Common myeloid progenitor, CD34-positive (primary cell): ENCODE data around the gene MTCH2.
"Not testable (repeated sequence)": the region's sequence is repeated elsewhere in the genome, so short reads cannot be mapped to it uniquely, and the experiment has no call there.

Source experiments
- CTCF ChIA-PET: fragments of 350-600 bp; sonication (Branson Sonifier 250); formaldehyde crosslinking; loops from one replicate; lab custom pipeline; 2021; ENCODE audit warnings: antibody characterized with exemption; lab: Charles Lee
- POLR2A ChIA-PET: fragments of 350-600 bp; sonication (Branson Sonifier 250); formaldehyde crosslinking; loops from one replicate; lab custom pipeline; 2021; ENCODE audit warnings: antibody characterized with exemption; lab: Charles Lee
- DNase-seq, 3 donors: peaks; one replicate each; pipeline versions ENCODE4 v3.0.0 to v3.0.0-alpha.2; 2013
- H3K27ac ChIP-seq, 2 experiments: 1 replicate in 1 of 2; 2 replicates in 1 of 2; pipeline ENCODE4 v1.7.0; 2013; ENCODE audit warnings: inconsistent platforms in 2 of 2, low read length in 2 of 2, mild to moderate bottlenecking in 2 of 2, low read depth in 1 of 2, moderate library complexity in 1 of 2; ENCODE audit not compliant: severe bottlenecking in 2 of 2, insufficient read depth in 1 of 2, poor library complexity in 1 of 2
- H3K27me3 ChIP-seq, 5 experiments: replicated peaks in 2 of 5; 1 replicate in 3 of 5; 2 replicates in 2 of 5; pipeline versions ENCODE4 v1.6.1 to v1.7.0; 2013; ENCODE audit warnings: low read length in 4 of 5, mild to moderate bottlenecking in 2 of 5, moderate library complexity in 2 of 5, inconsistent platforms in 1 of 5; ENCODE audit not compliant: insufficient read depth in 5 of 5, control insufficient read depth in 4 of 5
- H3K36me3 ChIP-seq, 4 experiments: 1 replicate in 2 of 4; 2 replicates in 2 of 4; pipeline versions ENCODE4 v1.6.1 to v1.7.0; 2013; ENCODE audit warnings: low read length in 3 of 4, control low read depth in 1 of 4, mild to moderate bottlenecking in 1 of 4; ENCODE audit not compliant: control insufficient read depth in 4 of 4, insufficient read depth in 4 of 4
- H3K4me1 ChIP-seq, 4 experiments: 1 replicate in 3 of 4; 2 replicates in 1 of 4; pipeline versions ENCODE4 v1.6.1 to v1.7.1; 2013; ENCODE audit warnings: low read length in 3 of 4, mild to moderate bottlenecking in 3 of 4, control low read depth in 1 of 4, inconsistent platforms in 1 of 4, moderate library complexity in 1 of 4; ENCODE audit not compliant: control insufficient read depth in 4 of 4, insufficient read depth in 4 of 4; ENCODE audit errors: control extremely low read depth in 1 of 4
- H3K4me3 ChIP-seq, 7 experiments: 1 replicate in 4 of 7; 2 replicates in 3 of 7; pipeline versions ENCODE4 v1.5.1 to v1.7.0; 2013; ENCODE audit warnings: mild to moderate bottlenecking in 7 of 7, low read length in 6 of 7, moderate library complexity in 6 of 7, inconsistent platforms in 2 of 7, low read depth in 2 of 7, control low read depth in 1 of 7; ENCODE audit not compliant: insufficient read depth in 4 of 7, control insufficient read depth in 1 of 7; ENCODE audit errors: extremely low read depth in 1 of 7
- H3K9me3 ChIP-seq, 5 experiments: 1 replicate in 4 of 5; 2 replicates in 1 of 5; pipeline versions ENCODE4 v1.6.1 to v1.7.1; 2013; ENCODE audit warnings: low read length in 4 of 5, mild to moderate bottlenecking in 2 of 5, inconsistent platforms in 1 of 5, low read depth in 1 of 5, moderate library complexity in 1 of 5; ENCODE audit not compliant: control insufficient read depth in 4 of 5, insufficient read depth in 2 of 5; ENCODE audit errors: control extremely low read depth in 1 of 5
- WGBS: methylation state at CpG from one replicate; pipeline ENCODE4 v1.1.5; 2013; ENCODE audit not compliant: insufficient coverage; 5-methylcytosine and 5-hydroxymethylcytosine counted together

The MTCH2 gene

DNA sequence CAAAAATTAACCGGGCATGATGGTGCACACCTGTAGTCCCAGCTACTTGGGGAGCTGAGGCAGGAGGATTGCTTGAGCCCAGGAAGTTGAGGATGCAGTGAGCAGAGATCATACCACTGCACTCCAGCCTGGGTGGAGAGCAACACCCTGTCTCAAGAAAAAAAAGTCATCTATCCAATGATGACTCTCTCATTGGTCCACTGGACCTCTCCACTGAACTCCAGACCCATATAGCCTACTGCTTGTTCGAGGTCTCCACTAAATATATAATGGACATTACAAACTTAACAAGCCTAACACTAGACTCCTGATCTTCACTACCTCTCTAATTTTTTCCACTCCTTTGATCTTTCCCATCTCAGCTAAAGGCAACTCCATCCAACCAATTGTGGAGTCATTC lies 33.5 kb upstream of the MTCH2 start:
- WGBS = 100% methylated on average over 2 of the region's 2 CpGs
- CTCF ChIA-PET = interaction anchor here (1.6 kb wide), 1 partner anchor 25 kb away, joined by 5 read pairs; no protein-coding TSS in a partner anchor
- no peaks in the 10 kb centered on the region for H3K9me3 ChIP-seq
- no peaks in the 10 kb centered on the region for H3K36me3 ChIP-seq
- no peak for DNase-seq
- no peaks in the 10 kb centered on the region for H3K27me3 ChIP-seq
- POLR2A ChIA-PET = no interaction called here
- no peaks in the 10 kb centered on the region for H3K4me1 ChIP-seq
- H3K27ac ChIP-seq = no peak overlapping the region
- H3K4me3 ChIP-seq = no peak overlapping the region

DNA sequence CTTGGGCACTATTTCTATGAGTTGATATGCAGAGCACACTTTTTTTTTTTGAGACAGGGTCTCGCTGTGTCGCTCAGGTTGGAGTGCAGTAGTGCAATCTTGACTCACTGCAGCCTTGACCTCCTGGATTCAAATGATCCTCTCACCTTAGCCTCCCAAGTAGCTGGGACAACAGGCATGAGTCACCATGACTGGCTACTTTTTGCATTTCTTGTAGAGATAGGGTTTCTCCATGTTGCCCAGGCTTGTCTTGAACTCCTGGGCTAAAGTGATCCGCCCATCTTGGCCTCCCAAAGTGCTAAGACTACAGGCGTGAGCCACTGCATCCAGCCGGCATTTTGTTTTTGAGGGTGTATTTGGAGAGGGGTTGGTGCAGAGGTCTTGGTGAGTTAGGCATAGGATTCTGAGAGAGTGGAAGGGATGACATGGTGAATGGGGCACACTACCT lies 29.9 kb upstream of the MTCH2 start:
- H3K27ac ChIP-seq = no peak overlapping the region
- H3K36me3 ChIP-seq = no peaks in the 10 kb centered on the region
- H3K4me3 ChIP-seq = no peak overlapping the region
- H3K27me3 ChIP-seq = no peaks in the 10 kb centered on the region
- peaks cover 0 to 2% (median 0%) of the 10 kb centered on the region in 4 experiments for H3K4me1 ChIP-seq
- POLR2A ChIA-PET = no interaction called here
- CTCF ChIA-PET = interaction anchor here (0.6 kb wide), 1 partner anchor 161 kb away, joined by 3 read pairs; no protein-coding TSS in a partner anchor
- H3K9me3 ChIP-seq = no peaks in the 10 kb centered on the region
- DNase-seq = no peak
- 100% methylated on average over 3 of the region's 5 CpGs for WGBS

DNA sequence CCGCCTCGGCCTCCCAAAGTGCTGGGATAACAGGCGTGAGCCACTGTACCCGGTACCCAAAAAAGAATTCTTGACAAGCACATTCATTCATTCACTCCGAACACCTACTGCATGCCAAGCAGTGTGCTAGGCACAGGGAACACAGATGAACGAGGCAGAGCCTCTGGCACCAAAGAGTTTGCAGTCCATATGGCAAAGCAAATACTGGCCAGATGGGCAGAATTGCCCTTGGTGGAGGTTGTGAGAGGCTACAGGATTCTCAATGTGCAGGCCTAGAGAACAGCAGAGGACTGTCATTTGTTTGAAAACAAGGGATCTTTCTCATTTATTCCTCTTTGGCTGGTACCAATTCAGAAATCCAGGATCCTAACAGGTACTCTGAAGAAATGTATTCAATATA lies 27.5 kb upstream of the MTCH2 start:
- 100% methylated on average over 4 of the region's 6 CpGs for WGBS
- Histone ChIP-seq H3K9me3 (no peaks in the 10 kb centered on the region), H3K27me3 (no peaks in the 10 kb centered on the region), H3K36me3 (no peaks in the 10 kb centered on the region), H3K4me1 (peaks cover 0 to 2% (median 0%) of the 10 kb centered on the region in 4 experiments), H3K4me3 (no peak overlapping the region), H3K27ac (no peak overlapping the region)
- ChIA-PET CTCF (no interaction called here), POLR2A (no interaction called here)
- no peak for DNase-seq

DNA sequence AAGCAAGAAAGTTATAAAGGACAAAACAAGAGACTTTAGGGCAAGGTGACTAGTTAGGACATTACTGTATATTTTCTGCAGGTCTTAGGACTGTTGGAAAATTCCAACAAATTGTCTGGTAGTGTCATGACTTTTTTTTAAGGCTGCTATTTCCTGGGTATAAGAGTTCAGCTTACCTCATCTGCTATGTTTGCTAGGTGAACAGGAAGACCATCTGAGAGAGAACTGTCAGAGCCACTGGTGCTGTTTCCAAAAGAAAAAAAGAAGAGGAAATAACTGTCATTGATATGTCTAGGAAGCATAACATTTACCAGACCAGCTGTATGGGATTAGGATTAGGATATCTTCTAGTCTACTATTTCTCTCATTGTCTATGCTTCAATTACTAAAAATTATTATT lies 26.3 kb upstream of the MTCH2 start:
- no peak overlapping the region for H3K4me3 ChIP-seq
- no peaks in the 10 kb centered on the region for H3K9me3 ChIP-seq
- POLR2A ChIA-PET = no interaction called here
- CTCF ChIA-PET = no interaction called here
- H3K27me3 ChIP-seq = no peaks in the 10 kb centered on the region
- H3K36me3 ChIP-seq = no peaks in the 10 kb centered on the region
- peaks cover 0 to 2% (median 0%) of the 10 kb centered on the region in 4 experiments for H3K4me1 ChIP-seq
- H3K27ac ChIP-seq = no peak overlapping the region
- DNase-seq = no peak

GRCh38 chr11:47667555-47667954 lies 25.2 kb upstream of the MTCH2 start:
- CTCF ChIA-PET = no interaction called here
- POLR2A ChIA-PET = no interaction called here
- 100% methylated on average over 1 of the region's 2 CpGs for WGBS

GRCh38 chr11:47667135-47667534 lies 24.8 kb upstream of the MTCH2 start:
- no peak for DNase-seq
- Histone ChIP-seq H3K9me3 (no peaks in the 10 kb centered on the region), H3K27ac (no peak overlapping the region), H3K4me1 (peaks cover 0 to 2% (median 0%) of the 10 kb centered on the region in 4 experiments), H3K4me3 (no peak overlapping the region), H3K36me3 (no peaks in the 10 kb centered on the region), H3K27me3 (no peaks in the 10 kb centered on the region)
- ChIA-PET CTCF (no interaction called here), POLR2A (no interaction called here)
- WGBS = 100% methylated on average over 3 of the region's 4 CpGs

More at GRCh38 chr11:47667555-47667954, 25.2 kb upstream of the MTCH2 start:
- Histone ChIP-seq H3K36me3 (no peaks in the 10 kb centered on the region), H3K27ac (no peak overlapping the region), H3K9me3 (no peaks in the 10 kb centered on the region), H3K4me1 (peaks cover 0 to 2% (median 0%) of the 10 kb centered on the region in 4 experiments), H3K4me3 (no peak overlapping the region), H3K27me3 (no peaks in the 10 kb centered on the region)
- no peak for DNase-seq

DNA sequence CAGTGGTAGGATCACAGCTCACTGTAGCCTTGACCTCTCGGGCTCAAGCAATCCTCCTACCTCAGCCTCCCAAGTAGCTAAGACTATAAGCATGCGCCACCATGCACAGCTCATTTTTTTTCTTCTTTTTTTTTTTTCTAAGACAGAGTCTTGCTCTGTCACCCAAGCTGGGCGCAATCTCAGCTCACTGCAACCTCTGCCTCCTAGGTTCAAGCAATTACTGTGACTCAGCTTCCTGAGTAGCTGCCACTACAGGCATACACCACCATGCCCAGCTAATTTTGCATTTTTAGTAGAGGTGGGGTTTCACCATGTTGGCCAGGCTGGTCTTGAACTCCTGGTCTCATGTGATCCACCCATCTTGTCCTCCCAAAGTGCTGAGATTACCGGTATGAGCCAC lies 22.6 kb upstream of the MTCH2 start:
- H3K36me3 ChIP-seq, H3K4me3 ChIP-seq, H3K27ac ChIP-seq, H3K9me3 ChIP-seq, H3K27me3 ChIP-seq, H3K4me1 ChIP-seq: not testable (repeated sequence)
- peak in 2 of 3 donors; percentile 6 to 11 for DNase-seq
- ChIA-PET CTCF (interaction anchor here (1.6 kb wide), 1 partner anchor 16 kb away, joined by 4 read pairs; no protein-coding TSS in a partner anchor), POLR2A (interaction anchor here (0.6 kb wide), 1 partner anchor 369 kb away, joined by 3 read pairs; no protein-coding TSS in a partner anchor)
- WGBS = 100% methylated on average over 2 of the region's 4 CpGs
